H1 (cell line): Measurements from ENCODE around the gene GPC6. TPM values are rescaled to one million over a fixed set of nuclear protein-coding genes. Genes with fewer than 3 reads are reported as not detected.

Source experiments
- CTCF ChIA-PET: fragments of 300-600 bp; sonication (Branson Sonifier 250); formaldehyde crosslinking; loops from one replicate; lab custom pipeline; 2021; ENCODE audit not compliant: partially characterized antibody; lab: Charles Lee
- POLR2A ChIA-PET: fragments of 300-600 bp; sonication (Branson Sonifier 250); formaldehyde crosslinking; loops from one replicate; lab custom pipeline; 2021; ENCODE audit warnings: inconsistent platforms; ENCODE audit not compliant: partially characterized antibody; lab: Charles Lee
- DNase-seq, 2 experiments: peaks; one replicate each; pipeline versions ENCODE4 v3.0.0 to v3.0.0-alpha.2; 2010 to 2022; ENCODE audit warnings: low spot score in 2 of 2, low read depth in 1 of 2, mixed read lengths in 1 of 2
- FAIRE-seq: peaks from 2 replicates; lab custom pipeline; 2011; peaks lifted over from hg19 to GRCh38; lab: Jason Lieb, UNC
- H2AFZ ChIP-seq: 2 replicates; pipeline ENCODE4 v1.8.1; 2012; ENCODE audit warnings: low read length, inconsistent platforms
- H2AK5ac ChIP-seq: 2 replicates; pipeline ENCODE4 v1.6.1; 2013; ENCODE audit warnings: low read depth, low read length
- H2BK120ac ChIP-seq: replicated peaks from 2 replicates; pipeline ENCODE3; 2013; ENCODE audit warnings: low read depth, low read length, inconsistent platforms
- H2BK12ac ChIP-seq: 2 replicates; pipeline ENCODE4 v1.6.1; 2013; ENCODE audit warnings: low read depth, low read length
- H2BK15ac ChIP-seq: 2 replicates; pipeline ENCODE4 v1.6.1; 2013; ENCODE audit warnings: low read length
- H2BK20ac ChIP-seq: 2 replicates; pipeline ENCODE4 v1.6.1; 2013; ENCODE audit warnings: low read length
- H2BK5ac ChIP-seq: 2 replicates; pipeline ENCODE4 v1.6.1; 2013; ENCODE audit warnings: low read depth, low read length
- H3K14ac ChIP-seq: 2 replicates; pipeline ENCODE4 v1.6.1; 2013; ENCODE audit warnings: inconsistent platforms; ENCODE audit not compliant: insufficient read length
- H3K18ac ChIP-seq: 2 replicates; pipeline ENCODE4 v1.6.1; 2013; ENCODE audit warnings: low read length; ENCODE audit errors: extremely low read depth
- H3K23ac ChIP-seq: 2 replicates; pipeline ENCODE4 v1.6.1; 2013; ENCODE audit warnings: inconsistent platforms; ENCODE audit not compliant: insufficient read length
- H3K23me2 ChIP-seq: 2 replicates; pipeline ENCODE4 v1.6.1; 2013; ENCODE audit warnings: low read depth, low read length
- H3K27ac ChIP-seq: 2 replicates; pipeline ENCODE4 v1.6.1; 2011; ENCODE audit warnings: low read depth, low read length, inconsistent platforms
- H3K27me3 ChIP-seq, 4 experiments: replicated peaks in 1 of 4; 1 replicate in 1 of 4; 2 replicates in 3 of 4; pipeline versions ENCODE4 v1.6.1 to v1.8.1; 2011 to 2013; ENCODE audit warnings: low read length in 3 of 4, mild to moderate bottlenecking in 3 of 4, inconsistent platforms in 2 of 4, mixed read lengths in 2 of 4, moderate library complexity in 1 of 4; ENCODE audit not compliant: control insufficient read depth in 3 of 4, insufficient read depth in 3 of 4; ENCODE audit errors: extremely low read depth in 1 of 4
- H3K36me3 ChIP-seq, 4 experiments: 2 replicates each; pipeline versions ENCODE4 v1.6.1 to v1.8.1; 2011 to 2013; ENCODE audit warnings: mild to moderate bottlenecking in 4 of 4, low read length in 3 of 4, moderate library complexity in 2 of 4, control low read depth in 1 of 4, inconsistent platforms in 1 of 4; ENCODE audit not compliant: insufficient read depth in 4 of 4, control insufficient read depth in 2 of 4
- H3K4ac ChIP-seq: replicated peaks from 2 replicates; pipeline ENCODE3; 2013; ENCODE audit warnings: low read length, low read depth, mixed read lengths, inconsistent platforms; ENCODE audit not compliant: insufficient read length
- H3K4me1 ChIP-seq, 4 experiments: replicated peaks in 1 of 4; 1 replicate in 1 of 4; 2 replicates in 3 of 4; pipeline versions ENCODE4 v1.6.1 to v1.8.1; 2011 to 2013; ENCODE audit warnings: low read length in 3 of 4, inconsistent platforms in 2 of 4, mixed read lengths in 1 of 4; ENCODE audit not compliant: insufficient read depth in 4 of 4, control insufficient read depth in 3 of 4
- H3K4me2 ChIP-seq, 2 experiments: 2 replicates each; pipeline versions ENCODE4 v1.6.1 to v1.8.1; 2011 to 2013; ENCODE audit warnings: low read depth in 2 of 2, low read length in 2 of 2, control low read depth in 1 of 2, inconsistent platforms in 1 of 2, mild to moderate bottlenecking in 1 of 2; ENCODE audit not compliant: insufficient read depth in 1 of 2
- H3K4me3 ChIP-seq, 4 experiments: fragments of 200-600, 300-600 bp in 1 of 4; sonication (generic), shearing (Covaris generic), sonication (Bioruptor Twin) in 1 of 4; 2 replicates each; pipeline versions ENCODE4 v1.5.1 to v1.8.1; 2011 to 2016; ENCODE audit warnings: low read length in 4 of 4, low read depth in 3 of 4, control low read depth in 2 of 4, inconsistent platforms in 2 of 4, mild to moderate bottlenecking in 2 of 4, mixed read lengths in 1 of 4, moderate library complexity in 1 of 4; ENCODE audit not compliant: insufficient read depth in 2 of 4; ENCODE audit errors: extremely low read depth in 1 of 4
- H3K56ac ChIP-seq: replicated peaks from 2 replicates; pipeline ENCODE3; 2013; ENCODE audit warnings: low read depth, mild to moderate bottlenecking, mixed read lengths, low read length, inconsistent platforms; ENCODE audit not compliant: insufficient read length
- H3K79me1 ChIP-seq: 2 replicates; pipeline ENCODE4 v1.6.1; 2013; ENCODE audit warnings: low read depth, low read length, control low read depth
- H3K79me2 ChIP-seq, 2 experiments: 2 replicates each; pipeline versions ENCODE4 v1.6.1 to v1.8.1; 2012 to 2013; ENCODE audit warnings: low read length in 2 of 2, mild to moderate bottlenecking in 2 of 2, inconsistent platforms in 1 of 2; ENCODE audit not compliant: insufficient read depth in 2 of 2, control insufficient read depth in 1 of 2
- H3K9ac ChIP-seq, 4 experiments: replicated peaks in 1 of 4; 1 replicate in 1 of 4; 2 replicates in 3 of 4; pipeline versions ENCODE4 v1.6.1 to v1.8.1; 2011 to 2013; ENCODE audit warnings: low read depth in 3 of 4, low read length in 3 of 4, control low read depth in 2 of 4, mild to moderate bottlenecking in 2 of 4, moderate library complexity in 2 of 4, inconsistent platforms in 1 of 4; ENCODE audit errors: extremely low read depth in 1 of 4
- H3K9me3 ChIP-seq, 2 experiments: 2 replicates each; pipeline versions ENCODE4 v1.6.1 to v1.8.1; 2012 to 2013; ENCODE audit warnings: mild to moderate bottlenecking in 2 of 2, moderate library complexity in 2 of 2, control low read depth in 1 of 2, inconsistent platforms in 1 of 2, low read depth in 1 of 2, low read length in 1 of 2, mixed read lengths in 1 of 2; ENCODE audit not compliant: insufficient read depth in 2 of 2
- H4K20me1 ChIP-seq, 2 experiments: replicated peaks in 1 of 2; 2 replicates each; pipeline versions ENCODE3 to v1.8.1; 2011 to 2013; ENCODE audit warnings: inconsistent platforms in 2 of 2, low read length in 2 of 2, mild to moderate bottlenecking in 1 of 2; ENCODE audit not compliant: insufficient read depth in 2 of 2, control insufficient read depth in 1 of 2
- H4K5ac ChIP-seq: 2 replicates; pipeline ENCODE4 v1.6.1; 2013; ENCODE audit warnings: low read length, low read depth, mixed read lengths, inconsistent platforms; ENCODE audit not compliant: insufficient read length
- H4K8ac ChIP-seq: 2 replicates; pipeline ENCODE4 v1.8.0; 2013; ENCODE audit warnings: mild to moderate bottlenecking, moderate library complexity, low read length, inconsistent platforms; ENCODE audit not compliant: insufficient read depth; ENCODE audit errors: extremely low read depth
- H4K91ac ChIP-seq: replicated peaks from 2 replicates; pipeline ENCODE3; 2013; ENCODE audit warnings: low read length, mixed read lengths, inconsistent platforms; ENCODE audit not compliant: insufficient read length
- CBX5 ChIP-seq: fragments of 300-800, 300-1000 bp; sonication (generic); IDR thresholded peaks from 2 replicates; pipeline ENCODE4 v1.7.1; 2016; ENCODE audit warnings: antibody characterized with exemption, low read length, low read depth
- CTCF ChIP-seq, 3 experiments: IDR thresholded peaks; 1 replicate in 2 of 3; 2 replicates in 1 of 3; pipeline versions ENCODE4 v1.5.1 to v1.6.1; 2011; ENCODE audit warnings: low read length in 3 of 3, mild to moderate bottlenecking in 3 of 3, inconsistent platforms in 2 of 3, low read depth in 1 of 3, moderate library complexity in 1 of 3; ENCODE audit not compliant: insufficient read depth in 1 of 3; ENCODE audit errors: control extremely low read depth in 1 of 3
- GABPA ChIP-seq: IDR thresholded peaks from 2 replicates; pipeline ENCODE4 v1.6.1; 2011; ENCODE audit warnings: mild to moderate bottlenecking, low read length, moderate library complexity, borderline replicate concordance; ENCODE audit not compliant: insufficient read depth
- HDAC6 ChIP-seq: IDR thresholded peaks from one replicate; pipeline ENCODE4 v1.7.1; 2012; ENCODE audit warnings: low read depth, mild to moderate bottlenecking, inconsistent platforms, low read length, moderate library complexity
- KDM4A ChIP-seq: IDR thresholded peaks from one replicate; pipeline ENCODE4 v1.7.1; 2012; ENCODE audit warnings: low read depth, mild to moderate bottlenecking, moderate library complexity, low read length, inconsistent platforms; ENCODE audit not compliant: severe bottlenecking
- PHF8 ChIP-seq: fragments of 200-600 bp; sonication (generic); conservative IDR thresholded peaks from 2 replicates; pipeline ENCODE4 v1.7.1; 2012; ENCODE audit warnings: low read depth, mild to moderate bottlenecking, inconsistent platforms, low read length, moderate library complexity
- POLR2AphosphoS5 ChIP-seq: IDR thresholded peaks from 2 replicates; pipeline ENCODE4 v1.6.1; 2011; ENCODE audit warnings: low read depth, low read length
- SIN3A ChIP-seq, 2 experiments: IDR thresholded peaks in 1 of 2; conservative IDR thresholded peaks in 1 of 2; 2 replicates each; pipeline ENCODE4 v1.6.1; 2011 to 2012; ENCODE audit warnings: low read length in 2 of 2, improper control_type of control experiment in 1 of 2, low read depth in 1 of 2, mild to moderate bottlenecking in 1 of 2
- SRF ChIP-seq: IDR thresholded peaks from 2 replicates; pipeline ENCODE4 v1.6.1; 2011; ENCODE audit warnings: mild to moderate bottlenecking, low read depth, low read length, moderate library complexity
- TAF7 ChIP-seq: optimal IDR thresholded peaks from 2 replicates; pipeline ENCODE3; 2011; ENCODE audit warnings: low read depth, mild to moderate bottlenecking, inconsistent platforms, low read length, moderate library complexity, borderline replicate concordance
- ZNF274 ChIP-seq: IDR thresholded peaks from 2 replicates; pipeline ENCODE4 v1.7.0; 2012; ENCODE audit warnings: low read length, borderline replicate concordance; ENCODE audit errors: extremely low read depth
- WGBS, 2 experiments: shearing (Covaris generic) in 1 of 2; methylation state at CpG; one replicate each; pipeline versions ENCODE4 v1.1.6 to v1.1.7; 2013 to 2015; ENCODE audit warnings: low lambda C conversion rate in 2 of 2, mixed read lengths in 2 of 2, inconsistent platforms in 1 of 2, low coverage in 1 of 2, missing lambda C conversion rate in 1 of 2; ENCODE audit not compliant: insufficient replicate concordance in 2 of 2, insufficient coverage in 1 of 2, insufficient read length in 1 of 2; ENCODE audit errors: extremely low coverage in 1 of 2, missing lambda C conversion rate in 1 of 2; 5-methylcytosine and 5-hydroxymethylcytosine counted together
- polyA plus RNA-seq, 7 experiments: library from polyadenylated mRNA; depleted of rRNA in 3 of 7; stranded (reverse) in 5 of 7; unstranded in 2 of 7; fragments of >200 nt in 5 of 7; fragments of 200-250 nt in 2 of 7; gene quantifications; 1 replicate in 5 of 7; 2 replicates in 1 of 7; 4 replicates in 1 of 7; pipeline versions ENCODE4 v1.2.1 to v1.2.3, GENCODE V29; 2011 to 2013; ENCODE audit warnings: missing spikeins in 2 of 7, mixed read lengths in 2 of 7
- total RNA-seq: library from RNA; stranded (reverse); fragmentation: NEBNext Ultra II Directional; extraction: Animal tissue kit (Norgen Biotek cat#: 25700); gene quantifications from 2 replicates; pipeline ENCODE4 v1.2.1, GENCODE V29; 2021

The GPC6 gene
- total and polyA plus RNA-seq, 2 of the 8 experiments (the other 6 are each of a cell fraction or from before 2014, with no cell fraction given) = 5.4 to 12.0 TPM

GRCh38 chr13:94232956-94233355 lies 1006.3 kb downstream of the GPC6 start:
- Histone ChIP-seq H3K27me3 (no peaks in the 10 kb centered on the region; a peak in 1 of 7 replicates), H3K56ac (no peak overlapping the region), H4K5ac (no peak overlapping the region), H3K4me3 (no peak overlapping the region), H4K20me1 (no peaks in the 10 kb centered on the region), H2AFZ (no peak overlapping the region)
- no peak for TF ChIP-seq KDM4A
- TF ChIP-seq CTCF (IDR thresholded peaks at IDR 0.05; ENCODE audit: control extremely low read depth in 1 of 3, insufficient read depth in 1 of 3, low read depth in 1 of 3, low read length in 3 of 3) = no peak
- TF ChIP-seq ZNF274 = no peak
- no peak for TF ChIP-seq TAF7
- TF ChIP-seq PHF8 = no peak
- no peak for TF ChIP-seq HDAC6
- no peak for TF ChIP-seq GABPA
- TF ChIP-seq POLR2AphosphoS5 = no peak
- no peak for TF ChIP-seq SRF
- no peak for TF ChIP-seq CBX5
- TF ChIP-seq SIN3A (conservative IDR thresholded peaks at IDR 0.05 in 1 of 2, IDR thresholded peaks at IDR 0.05 in 1 of 2; ENCODE audit: low read depth in 1 of 2, low read length in 2 of 2) = no peak
- TF ChIP-seq, all 59 proteins: peak for 0
- ChIA-PET POLR2A (no interaction called here), CTCF (no interaction called here)
- Histone ChIP-seq H3K4me2 (no peak overlapping the region), H3K23ac (no peak overlapping the region), H3K79me1 (no peaks in the 10 kb centered on the region), H2BK120ac (no peak overlapping the region), H3K36me3 (no peaks in the 10 kb centered on the region), H2BK12ac (no peak overlapping the region), H3K79me2 (no peaks in the 10 kb centered on the region), H3K23me2 (no peaks in the 10 kb centered on the region), H3K14ac (no peak overlapping the region), H3K27ac (no peak overlapping the region), H3K9ac (no peak overlapping the region), H3K18ac (no peak overlapping the region), H2BK15ac (no peak overlapping the region), H3K4me1 (no peaks in the 10 kb centered on the region), H4K8ac (no peak overlapping the region), H4K91ac (no peak overlapping the region), H2BK5ac (no peak overlapping the region), H3K9me3 (no peaks in the 10 kb centered on the region), H2BK20ac (no peak overlapping the region), H3K4ac (no peak overlapping the region), H2AK5ac (no peak overlapping the region)
- FAIRE-seq = no peak
- DNase-seq = no peak
- WGBS, 2 experiments = 94% methylated on average over 2 of the region's 2 CpGs; no CpG with 5 or more reads in 1 of the 2 experiments
